GM23338 (cell line): ENCODE measurements around the gene ZBTB18. TPM values are rescaled to one million over a fixed set of nuclear protein-coding genes. Genes with fewer than 3 reads are reported as not detected.

Experiments
- ATAC-seq: fragments of 200-7000 bp; cut with Tn5 transposase; 3 replicates; pipeline ENCODE4 v1.9.1; 2020
- DNase-seq: peaks from one replicate; pipeline ENCODE4 v3.0.0-alpha.2; 2015; ENCODE audit warnings: low spot score
- H2AFZ ChIP-seq: fragments of 200-600 bp; sonication (generic); 2 replicates; pipeline ENCODE4 v1.8.0; 2016; ENCODE audit warnings: antibody characterized with exemption, mild to moderate bottlenecking, moderate library complexity
- H3F3A ChIP-seq: fragments of 200-600 bp; sonication (generic); replicated peaks from 2 replicates; pipeline ENCODE4 v1.8.0; 2017; ENCODE audit warnings: antibody characterized with exemption, mixed run types, low read depth
- H3K27ac ChIP-seq: fragments of 200-600 bp; sonication (generic); 2 replicates; pipeline ENCODE4 v1.6.1; 2016; ENCODE audit warnings: low read depth
- H3K27me3 ChIP-seq: fragments of 200-600 bp; sonication (generic); 2 replicates; pipeline ENCODE4 v1.8.0; 2016; ENCODE audit warnings: mild to moderate bottlenecking, mixed run types, moderate library complexity; ENCODE audit not compliant: insufficient read depth
- H3K36me3 ChIP-seq: fragments of 200-600 bp; sonication (generic); 2 replicates; pipeline ENCODE4 v1.8.0; 2016; ENCODE audit warnings: mild to moderate bottlenecking; ENCODE audit not compliant: insufficient read depth
- H3K4me1 ChIP-seq: fragments of 200-600 bp; sonication (generic); 2 replicates; pipeline ENCODE4 v1.8.0; 2016; ENCODE audit warnings: mild to moderate bottlenecking, moderate library complexity; ENCODE audit not compliant: insufficient read depth
- H3K4me2 ChIP-seq: fragments of 200-600 bp; sonication (generic); 2 replicates; pipeline ENCODE4 v1.7.1; 2017; ENCODE audit warnings: mixed run types
- H3K4me3 ChIP-seq: fragments of 200-600 bp; sonication (generic); 2 replicates; pipeline ENCODE4 v1.6.1; 2016; ENCODE audit warnings: mixed run types
- H3K79me2 ChIP-seq: fragments of 200-600 bp; sonication (generic); replicated peaks from 2 replicates; pipeline ENCODE4 v1.8.0; 2017; ENCODE audit warnings: mild to moderate bottlenecking; ENCODE audit not compliant: insufficient read depth
- H3K9me2 ChIP-seq: fragments of 200-600 bp; sonication (generic); 2 replicates; pipeline ENCODE4 v1.8.0; 2017; ENCODE audit not compliant: insufficient read depth
- H4K20me1 ChIP-seq: fragments of 200-600 bp; sonication (generic); replicated peaks from 2 replicates; pipeline ENCODE4 v1.8.0; 2017; ENCODE audit warnings: mild to moderate bottlenecking; ENCODE audit not compliant: insufficient read depth
- H3K27ac Mint-ChIP-seq: 2 replicates; pipeline ENCODE4 v1.8.0; 2020; ENCODE audit warnings: inconsistent platforms, mild to moderate bottlenecking, moderate library complexity, mixed read lengths
- H3K27me3 Mint-ChIP-seq: 3 replicates; pipeline ENCODE4 v1.8.0; 2022; ENCODE audit warnings: low read depth, mild to moderate bottlenecking, moderate library complexity, mixed read lengths, inconsistent platforms; ENCODE audit not compliant: insufficient read depth, poor library complexity
- H3K36me3 Mint-ChIP-seq: 3 replicates; pipeline ENCODE4 v1.8.0; 2021; ENCODE audit warnings: low read depth, mild to moderate bottlenecking, inconsistent platforms, moderate library complexity, mixed read lengths
- H3K4me1 Mint-ChIP-seq: 3 replicates; pipeline ENCODE4 v1.8.0; 2020; ENCODE audit warnings: mild to moderate bottlenecking, inconsistent platforms, mixed read lengths
- H3K4me3 Mint-ChIP-seq: 3 replicates; pipeline ENCODE4 v1.8.0; 2021; ENCODE audit warnings: moderate library complexity, mild to moderate bottlenecking, inconsistent platforms, mixed read lengths
- H3K9me3 Mint-ChIP-seq: 3 replicates; pipeline ENCODE4 v1.8.0; 2020; ENCODE audit warnings: moderate library complexity, mild to moderate bottlenecking, inconsistent platforms, mixed read lengths
- ETS1 ChIP-seq: IDR thresholded peaks from 2 replicates; pipeline ENCODE4 v1.6.1; 2016; ENCODE audit warnings: antibody characterized with exemption
- NANOG ChIP-seq: IDR thresholded peaks from 2 replicates; pipeline ENCODE4 v1.6.1; 2016; ENCODE audit warnings: antibody characterized with exemption, borderline replicate concordance
- POLR2AphosphoS5 ChIP-seq: IDR thresholded peaks from 2 replicates; pipeline ENCODE4 v1.6.1; 2016; ENCODE audit warnings: antibody characterized with exemption, low read depth
- REST ChIP-seq: IDR thresholded peaks from one replicate; pipeline ENCODE4 v1.6.1; 2018; ENCODE audit warnings: antibody characterized with exemption; ENCODE audit not compliant: unreplicated experiment
- STAT1 ChIP-seq: IDR thresholded peaks from one replicate; pipeline ENCODE4 v1.6.1; 2016; ENCODE audit warnings: antibody characterized with exemption; ENCODE audit not compliant: unreplicated experiment
- ZNF114 ChIP-seq: fragments of 250-450 bp; sonication (Bioruptor Pico); IDR thresholded peaks from 2 replicates; pipeline ENCODE4 v1.5.0; 2020; ENCODE audit warnings: mild to moderate bottlenecking, moderate library complexity
- ZNF462 ChIP-seq: fragments of 250-450 bp; sonication (Bioruptor Pico); IDR thresholded peaks from 2 replicates; pipeline ENCODE4 v1.5.0; 2020; ENCODE audit warnings: mild to moderate bottlenecking, moderate library complexity
- polyA plus RNA-seq: library from polyadenylated mRNA; unstranded; fragments of >200 nt; fragmentation: Nextera tagmentation; extraction: Ambion mirVana; gene quantifications from 2 replicates; pipeline ENCODE4 v1.2.1, GENCODE V29; 2016
- total RNA-seq: library from RNA; depleted of rRNA; stranded (reverse); fragments of >200 nt; shearing (Covaris generic); gene quantifications from 2 replicates; pipeline ENCODE4 v1.2.3, GENCODE V29; 2014

The ZBTB18 gene
- total and polyA plus RNA-seq, 2 experiments from 2014 or later = 5.5 to 12.2 TPM

GRCh38 chr1:244076740-244077139, 25.7 kb downstream of the ZBTB18 start:
- no peak overlapping the region for H3K4me3 Mint-ChIP-seq
- Histone ChIP-seq H3K27ac (no peak overlapping the region), H4K20me1 (no peaks in the 10 kb centered on the region), H3K27me3 (no peaks in the 10 kb centered on the region), H3F3A (no peaks in the 10 kb centered on the region), H3K79me2 (no peaks in the 10 kb centered on the region), H3K4me2 (no peak overlapping the region), H3K4me3 (no peak overlapping the region), H3K36me3 (no peaks in the 10 kb centered on the region), H3K4me1 (peaks cover 11% of the 10 kb centered on the region; the same call in 1 of the 2 replicates), H3K9me2 (no peaks in the 10 kb centered on the region; the same call in 1 of the 2 replicates), H2AFZ (no peak overlapping the region)
- H3K4me1 Mint-ChIP-seq = peaks cover 17% of the 10 kb centered on the region
- TF ChIP-seq ZNF114 (CRISPR knock-in tag) (no peak), NANOG (no peak), REST (no peak), ETS1 (no peak), POLR2AphosphoS5 (no peak), STAT1 (no peak), ZNF462 (CRISPR knock-in tag) (no peak)
- no peaks in the 10 kb centered on the region; the same call in 2 of the 3 replicates for H3K9me3 Mint-ChIP-seq
- ATAC-seq (no peak), DNase-seq (no peak)
- H3K36me3 Mint-ChIP-seq = no peaks in the 10 kb centered on the region
- peaks cover 14% of the 10 kb centered on the region for H3K27me3 Mint-ChIP-seq
- no peak overlapping the region for H3K27ac Mint-ChIP-seq
